ENCODE measurements around the gene IL1RL2.

IL1RL2 gene

DNA sequence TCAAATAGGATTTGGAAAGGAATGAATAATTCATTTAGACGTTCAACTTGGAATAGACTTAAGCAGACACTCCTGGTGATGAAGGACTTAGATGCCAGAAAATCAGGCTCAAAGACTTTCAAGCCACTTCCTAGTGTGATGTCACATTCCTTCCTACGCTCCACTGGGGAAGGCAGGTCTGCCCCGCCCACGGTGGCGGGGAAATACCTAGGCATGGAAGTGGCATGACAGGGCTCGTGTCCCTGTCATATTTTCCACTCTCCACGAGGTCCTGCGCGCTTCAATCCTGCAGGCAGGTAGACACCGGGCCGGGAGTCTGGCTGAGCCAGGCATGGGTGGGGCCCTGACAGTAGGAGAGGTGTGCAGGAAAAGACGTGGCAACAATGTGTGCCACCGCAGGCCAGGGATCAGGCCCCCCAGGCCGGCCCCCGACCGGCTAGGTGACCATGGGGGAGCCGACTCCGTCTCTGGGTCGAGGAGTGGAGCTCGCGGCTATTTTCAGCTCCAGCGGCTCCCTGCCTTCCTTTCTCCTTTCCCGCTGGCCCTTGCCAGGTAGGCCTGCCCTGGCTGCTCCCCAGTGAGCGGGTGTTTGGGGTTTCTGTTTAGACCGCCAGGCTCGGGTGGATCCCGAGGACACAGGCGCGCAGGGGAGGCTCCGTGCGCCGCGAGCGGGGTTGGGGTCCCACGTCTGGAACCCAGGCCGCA, at the start of gene IL1RL2:
Gene IL1RL2 (plus strand): TSS at position 233 of the 705 bp plus-strand sequence. CDS start 845 bp downstream, outside the sequence.
- no peak for DNase-seq (ENCODE audit: low spot score)

DNA sequence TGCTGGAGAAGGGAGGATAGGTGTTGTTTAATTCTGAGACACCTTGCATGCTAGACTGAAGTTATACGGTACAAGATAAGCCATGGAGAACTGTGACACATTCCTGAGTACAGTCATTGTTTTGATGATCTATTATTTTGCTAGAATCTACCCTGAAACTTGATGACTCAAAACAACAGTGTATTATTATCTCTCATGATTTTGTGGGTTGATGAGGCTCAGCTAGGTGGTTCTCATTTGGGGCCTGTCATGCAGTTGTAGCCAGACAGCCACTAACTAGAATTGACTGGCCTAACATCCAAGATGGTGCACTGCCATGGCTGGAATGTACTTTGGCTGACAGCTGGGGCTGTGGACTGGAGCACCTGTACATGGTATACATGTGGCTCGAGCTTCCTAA, 49.7 kb upstream of the IL1RL2 start:
- DNase-seq (ENCODE audit: low spot score) = no peak

DNA sequence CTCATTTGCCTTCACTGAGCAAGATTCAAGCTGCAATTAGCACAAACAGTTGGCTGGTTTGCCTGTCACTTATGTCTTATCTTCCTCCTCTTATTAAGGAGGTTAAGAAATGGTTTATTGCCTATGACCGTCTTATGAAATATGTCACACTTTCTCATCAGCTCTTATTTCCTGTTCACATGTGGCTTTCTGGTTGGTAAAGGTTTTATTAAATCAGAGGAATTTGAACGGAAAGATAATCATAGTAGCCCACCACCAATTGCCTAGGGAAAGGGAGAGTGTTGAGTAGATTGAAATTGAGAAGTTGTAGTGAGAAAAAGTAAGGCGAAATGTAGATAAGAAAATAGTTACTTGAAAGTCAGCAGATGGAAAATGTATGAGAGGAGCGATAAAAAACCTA, 48.5 kb upstream of the IL1RL2 start:
- DNase-seq (ENCODE audit: low spot score) = no peak

- DNase-seq (ENCODE audit: low spot score) = no peak
Observed at GRCh38 chr2:102139851-102140250, 47.0 kb upstream of the IL1RL2 start.

- no peak for DNase-seq (ENCODE audit: low spot score)
Observed at GRCh38 chr2:102140377-102140776, 46.4 kb upstream of the IL1RL2 start.

DNA sequence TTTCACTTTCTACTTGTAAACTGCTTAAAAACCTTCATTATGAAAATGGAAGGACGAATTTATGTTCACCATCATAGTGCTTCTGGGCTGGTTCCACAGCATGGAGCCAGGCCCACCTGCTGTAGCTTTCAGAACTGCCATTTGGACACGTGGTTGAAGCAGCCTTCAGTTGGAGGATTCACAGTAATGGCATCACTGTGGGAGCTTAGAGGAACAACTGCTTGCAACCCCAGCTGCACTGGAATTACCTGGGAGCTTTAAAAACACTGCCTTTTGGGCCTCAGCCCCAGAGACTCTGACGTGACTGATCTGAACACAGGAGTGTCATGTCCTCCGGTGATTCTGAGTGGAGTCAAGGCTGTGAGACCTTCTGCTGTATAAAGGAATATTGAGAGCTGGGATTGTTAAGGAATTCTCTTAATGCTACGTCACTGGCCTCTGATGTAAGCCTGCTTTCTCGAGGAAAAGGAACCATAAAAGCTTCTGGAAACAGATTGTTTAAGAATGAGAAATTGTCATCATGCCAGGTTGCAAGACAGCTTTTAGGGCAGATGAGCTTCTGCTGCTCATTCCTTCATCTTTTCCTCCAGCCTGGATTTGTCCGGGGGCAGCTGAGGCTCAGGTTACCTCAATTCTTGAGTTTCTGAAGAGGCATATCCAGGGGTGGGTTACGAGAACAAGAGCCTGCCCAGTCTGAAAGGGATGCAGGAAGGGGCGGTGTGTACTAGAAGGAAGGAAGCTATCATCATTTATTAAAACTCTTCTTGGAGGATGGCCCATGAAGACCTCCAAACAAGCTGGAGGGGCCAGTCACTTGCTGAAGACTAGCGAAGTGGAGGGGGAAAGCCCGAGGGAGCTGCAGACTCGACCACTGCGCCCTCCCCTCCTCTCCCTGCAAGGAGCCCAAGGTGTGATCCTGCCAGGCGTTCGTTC, 45.5 kb upstream of the IL1RL2 start:
- DNase-seq (ENCODE audit: low spot score) = no peak

DNA sequence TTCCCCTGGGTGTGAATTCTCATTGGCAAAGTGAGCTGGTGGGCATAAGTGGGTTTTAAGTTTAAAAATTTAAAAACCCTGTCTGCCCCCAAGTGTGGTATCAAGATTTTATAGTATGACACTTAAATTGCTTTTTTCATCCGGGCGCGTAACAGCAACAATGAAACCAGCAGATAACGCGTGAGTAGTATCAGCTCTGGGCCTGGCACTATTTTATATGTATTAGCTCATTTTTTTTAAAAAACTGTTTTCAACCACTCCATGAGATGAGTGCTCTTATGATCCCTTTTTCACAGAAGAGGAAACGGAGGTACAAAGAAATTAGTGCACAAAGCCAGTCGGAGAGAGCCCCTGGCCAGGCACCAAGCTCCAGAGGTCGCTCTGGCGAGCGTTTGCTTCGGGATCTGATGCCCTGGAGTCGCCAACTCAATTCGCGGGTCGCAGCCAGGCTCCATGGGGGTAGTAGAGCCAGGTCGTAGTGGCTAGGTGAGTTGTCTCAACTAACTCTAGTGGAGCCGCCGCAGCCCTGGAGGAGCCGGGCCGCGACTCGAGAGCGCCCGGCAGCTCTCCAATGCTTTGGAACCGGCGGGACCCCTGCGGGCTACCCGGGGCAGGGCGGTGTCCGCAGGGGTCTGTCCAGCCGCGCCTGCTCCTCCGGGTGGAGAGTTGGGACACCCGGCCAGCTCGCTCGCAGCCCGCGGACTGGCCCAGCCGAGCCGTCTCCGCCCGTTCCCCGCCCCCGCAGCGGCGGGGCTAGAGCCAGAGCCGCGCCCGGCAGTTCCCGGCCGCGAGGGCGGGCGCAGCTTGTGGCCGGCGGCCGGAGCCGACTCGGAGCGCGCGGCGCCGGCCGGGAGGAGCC, 44.6 kb upstream of the IL1RL2 start, which contains the start of gene IL1R1:
Gene IL1R1 (plus strand): TSS at position 777 of the 859 bp plus-strand sequence. CDS start 14,979 bp downstream, outside the sequence.
- peak; percentile 92 for DNase-seq (ENCODE audit: low spot score)

GRCh38 chr2:102142829-102143449, 43.9 kb upstream of the IL1RL2 start:
- DNase-seq (ENCODE audit: low spot score) = no peak

DNA sequence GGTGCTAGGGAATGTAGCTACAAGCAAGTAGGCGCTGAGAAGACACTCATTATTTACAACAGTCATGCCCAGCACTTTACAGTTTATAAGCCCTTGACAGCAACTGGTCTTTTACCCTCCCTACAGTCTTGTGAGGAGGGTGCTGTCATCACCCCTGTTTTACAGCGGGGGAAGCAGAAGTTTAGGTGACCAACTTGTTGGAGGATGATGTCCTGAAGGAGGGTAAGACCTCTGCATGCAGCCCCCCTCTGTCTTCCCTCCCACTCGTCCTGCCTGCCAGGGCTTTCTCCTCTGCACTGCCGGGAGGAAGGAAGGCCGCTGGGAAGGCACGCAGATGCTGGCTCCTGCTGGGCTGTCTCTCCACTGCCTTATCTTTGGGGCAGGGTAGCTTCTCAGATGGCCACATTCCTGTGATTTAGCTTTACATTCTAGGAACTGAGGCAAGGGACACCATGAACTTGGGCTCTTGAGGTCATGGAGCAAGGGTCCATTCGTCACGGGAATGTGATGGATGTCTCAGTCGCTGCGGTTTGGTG, 43.3 kb upstream of the IL1RL2 start:
- DNase-seq (ENCODE audit: low spot score) = no peak

DNA sequence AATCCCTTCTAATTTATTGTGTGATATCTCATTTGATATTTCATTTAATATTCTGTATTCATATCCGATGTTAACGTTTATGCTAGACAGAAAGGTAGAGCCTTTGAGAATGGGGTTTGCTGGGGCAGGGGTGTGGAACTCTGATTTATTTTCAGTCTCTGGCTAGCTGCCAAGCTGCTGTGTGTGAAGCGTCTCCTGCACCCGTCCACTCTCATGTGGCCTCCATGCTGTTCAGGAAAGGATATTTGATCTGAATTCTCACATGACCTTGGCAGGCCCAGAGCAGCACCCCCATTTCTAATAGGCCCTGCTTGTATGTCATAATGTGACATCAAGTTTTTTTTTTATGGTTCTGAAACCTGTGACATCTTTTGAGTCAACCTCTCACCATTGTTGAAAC, 42.7 kb upstream of the IL1RL2 start:
- DNase-seq (ENCODE audit: low spot score) = no peak

GRCh38 chr2:102145107-102145506, 41.7 kb upstream of the IL1RL2 start:
- no peak for DNase-seq (ENCODE audit: low spot score)

GRCh38 chr2:102145934-102146333, 40.9 kb upstream of the IL1RL2 start:
- DNase-seq (ENCODE audit: low spot score) = no peak

- no peak for DNase-seq (ENCODE audit: low spot score)
Observed at GRCh38 chr2:102147935-102148334, 38.9 kb upstream of the IL1RL2 start.

DNA sequence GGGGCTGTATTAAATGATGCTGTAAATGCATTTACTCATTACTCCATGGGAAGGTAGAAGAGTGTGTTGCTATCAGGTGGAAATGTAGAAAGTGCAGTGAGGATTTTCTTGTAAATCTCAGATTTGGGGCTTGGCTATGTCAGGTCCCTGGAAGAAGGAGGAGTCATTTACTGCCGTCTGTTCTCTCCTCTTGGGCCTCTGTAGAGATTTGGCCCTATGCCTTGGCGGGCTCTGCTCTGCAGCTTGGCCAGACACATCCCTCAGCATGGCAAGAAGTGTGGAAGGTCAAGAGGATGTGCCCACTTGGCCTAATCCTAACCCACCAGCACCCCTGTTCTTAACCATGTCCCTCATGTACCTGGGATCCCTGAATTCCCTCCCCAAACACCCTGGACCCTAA, 37.6 kb upstream of the IL1RL2 start:
- DNase-seq (ENCODE audit: low spot score) = no peak

DNA sequence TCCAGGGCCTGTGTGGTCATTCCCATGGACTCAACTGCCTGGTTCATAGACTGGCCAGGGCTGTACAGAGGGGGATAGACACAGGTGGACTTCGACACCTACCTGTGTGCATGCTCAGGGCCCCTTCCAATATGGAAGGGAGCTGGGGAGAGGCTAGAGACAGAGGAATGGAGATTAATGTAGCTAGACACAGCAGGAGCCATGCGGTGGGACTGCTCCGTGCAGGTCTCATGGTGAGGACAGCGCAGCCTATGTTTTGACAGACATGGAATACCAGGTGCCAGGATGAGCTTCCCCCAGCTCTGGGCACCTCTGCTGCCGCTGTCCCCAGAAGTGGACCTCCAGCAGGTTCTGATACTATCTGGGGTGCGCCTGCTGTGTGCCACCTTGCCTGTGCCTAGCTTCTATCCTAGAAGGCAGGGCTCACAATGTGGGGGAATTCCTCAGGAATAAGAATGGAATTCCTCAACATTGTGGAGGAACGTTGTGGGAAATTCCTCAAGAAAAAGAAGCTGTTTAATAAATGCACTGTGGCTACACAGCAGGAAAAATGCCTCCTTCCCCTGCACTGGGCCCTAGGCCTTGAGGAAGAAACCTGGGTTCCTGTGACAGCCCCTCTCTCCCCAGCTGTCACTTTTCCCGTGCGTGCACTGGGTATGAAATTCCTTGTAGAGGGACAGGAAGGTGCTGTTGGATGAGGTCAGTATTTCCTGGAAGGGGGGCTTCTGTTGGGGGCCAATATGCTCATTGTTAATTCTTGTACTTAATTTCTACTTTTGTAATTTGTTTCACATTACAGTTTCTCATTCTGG, 37.0 kb upstream of the IL1RL2 start:
- DNase-seq (ENCODE audit: low spot score) = no peak

DNA sequence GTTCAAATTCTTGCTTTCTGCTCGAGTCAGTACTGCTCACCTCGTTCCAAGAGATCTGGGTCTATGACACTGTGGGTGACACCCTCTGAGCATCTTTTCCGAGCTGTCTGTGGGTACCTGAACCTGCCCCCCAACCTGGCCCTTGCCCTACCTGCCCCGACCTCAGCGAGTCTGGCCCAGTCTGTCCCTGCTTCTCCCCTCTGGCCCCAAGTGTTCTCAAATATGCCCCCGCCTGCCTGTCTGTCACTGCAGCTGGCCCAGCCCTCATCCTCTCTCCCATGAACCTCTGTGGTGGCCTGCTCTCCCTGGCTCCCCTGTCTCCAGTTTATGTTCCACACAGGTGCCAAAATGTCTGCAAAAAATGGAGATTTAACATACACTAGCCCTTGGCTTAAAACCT, 32.5 kb upstream of the IL1RL2 start:
- no peak for DNase-seq (ENCODE audit: low spot score)

GRCh38 chr2:102154946-102155702, 31.7 kb upstream of the IL1RL2 start:
- DNase-seq (ENCODE audit: low spot score) = no peak

GRCh38 chr2:102155703-102156515, 30.9 kb upstream of the IL1RL2 start:
- no peak for DNase-seq (ENCODE audit: low spot score)
